HepG2 (cell line): Measurements from ENCODE around the gene SPATA21. TPM values are rescaled to one million over a fixed set of nuclear protein-coding genes. Genes with fewer than 3 reads are reported as not detected.
A peak's percentile ranks its signal among the peaks of the same experiment; 100 is the strongest.

Source experiments
- CENPT ChIP-seq: sonication (generic); formaldehyde crosslinking; IDR thresholded peaks from 2 replicates; pipeline ENCODE4 v1.8.0; 2022; ENCODE audit warnings: low read depth, mild to moderate bottlenecking, moderate library complexity, missing genetic modification reagents
- HDAC6 ChIP-seq: fragments of 200-600 bp; sonication (generic); IDR thresholded peaks from 2 replicates; pipeline ENCODE4 v1.7.0; 2017; ENCODE audit warnings: mild to moderate bottlenecking, antibody characterized with exemption, low read length, low read depth
- JARID2 ChIP-seq: sonication (generic); formaldehyde crosslinking; IDR thresholded peaks from 2 replicates; pipeline ENCODE4 v1.8.1; 2023; ENCODE audit warnings: missing genetic modification reagents, inconsistent platforms; ENCODE audit not compliant: insufficient replicate concordance
- KLF6 ChIP-seq: IDR thresholded peaks from 2 replicates; pipeline ENCODE4 v1.8.0; 2016; ENCODE audit warnings: missing biosample characterization, missing genetic modification reagents
- MEF2D ChIP-seq: sonication (generic); formaldehyde crosslinking; IDR thresholded peaks from 2 replicates; pipeline ENCODE4 v1.5.1; 2020; ENCODE audit warnings: mild to moderate bottlenecking, missing genetic modification reagents
- NFIB ChIP-seq: sonication (generic); formaldehyde crosslinking; IDR thresholded peaks from 2 replicates; pipeline ENCODE4 v1.9.0; 2021; ENCODE audit warnings: missing genetic modification reagents, mild to moderate bottlenecking, borderline replicate concordance
- RBAK ChIP-seq: sonication (generic); formaldehyde crosslinking; IDR thresholded peaks from 2 replicates; pipeline ENCODE4 v1.5.1; 2020; ENCODE audit warnings: mild to moderate bottlenecking, missing genetic modification reagents
- RXRB ChIP-seq: IDR thresholded peaks from 2 replicates; pipeline ENCODE4 v1.6.1; 2016; ENCODE audit warnings: borderline replicate concordance, missing genetic modification reagents, missing compliant biosample characterization
- XBP1 ChIP-seq: sonication (generic); formaldehyde crosslinking; IDR thresholded peaks from 2 replicates; pipeline ENCODE4 v1.5.0; 2020; ENCODE audit warnings: missing genetic modification reagents
- ZNF121 ChIP-seq: sonication (generic); formaldehyde crosslinking; IDR thresholded peaks from 2 replicates; pipeline ENCODE4 v1.5.0; 2020; ENCODE audit warnings: mild to moderate bottlenecking, missing genetic modification reagents
- ZNF143 ChIP-seq: sonication (generic); formaldehyde crosslinking; IDR thresholded peaks from 2 replicates; pipeline ENCODE4 v1.4.0; 2020; ENCODE audit warnings: missing genetic modification reagents
- ZNF790 ChIP-seq: sonication (generic); formaldehyde crosslinking; IDR thresholded peaks from 2 replicates; pipeline ENCODE4 v1.8.0; 2022; ENCODE audit warnings: missing genetic modification reagents, mild to moderate bottlenecking, borderline replicate concordance
- polyA plus RNA-seq, 8 experiments: library from polyadenylated mRNA; depleted of rRNA in 3 of 8; stranded (reverse) in 7 of 8; unstranded in 1 of 8; fragments of >200 nt; fragmentation: Illumina TruSeq in 4 of 8; extraction: Trizol in 4 of 8; gene quantifications; 2 replicates each; pipeline versions ENCODE4 v1.2.1 to v1.2.3, GENCODE V29; 2011 to 2016; ENCODE audit warnings: low read depth in 4 of 8, missing spikeins in 1 of 8, mixed read lengths in 1 of 8; ENCODE audit not compliant: insufficient read depth in 1 of 8
- total RNA-seq, 5 experiments: library from RNA; depleted of rRNA; stranded (reverse); fragments of >200 nt; fragmentation: Illumina TruSeq; extraction: Trizol; gene quantifications; 2 replicates each; pipeline ENCODE4 v1.2.3, GENCODE V29; 2016; ENCODE audit warnings: low read depth in 1 of 5
- TF ChIP-seq, protein P1 (sequence below): sonication (generic); formaldehyde crosslinking; IDR thresholded peaks from 2 replicates; pipeline ENCODE4 v1.9.0; 2021; ENCODE audit warnings: missing genetic modification reagents, mild to moderate bottlenecking, borderline replicate concordance
- TF ChIP-seq, protein P2 (sequence below): sonication (generic); formaldehyde crosslinking; conservative IDR thresholded peaks from 2 replicates; pipeline ENCODE4 v1.5.0; 2020; ENCODE audit warnings: missing genetic modification reagents
- TF ChIP-seq, protein P3 (sequence below): sonication (generic); formaldehyde crosslinking; IDR thresholded peaks from 2 replicates; pipeline ENCODE4 v1.9.0; 2022; ENCODE audit warnings: low read depth, missing genetic modification reagents
- TF ChIP-seq, protein P4 (sequence below): sonication (generic); formaldehyde crosslinking; IDR thresholded peaks from 2 replicates; pipeline ENCODE4 v1.4.0; 2020; ENCODE audit warnings: missing genetic modification reagents, mild to moderate bottlenecking, borderline replicate concordance
- TF ChIP-seq, protein P5 (sequence below), 2 experiments: sonication (generic) in 1 of 2; formaldehyde crosslinking in 1 of 2; IDR thresholded peaks; 2 replicates each; pipeline versions ENCODE4 v1.4.0 to v1.6.1; 2016 to 2020; ENCODE audit warnings: borderline replicate concordance in 1 of 2, low read depth in 1 of 2, mild to moderate bottlenecking in 1 of 2, missing genetic modification reagents in 1 of 2

Gene SPATA21
- total and polyA plus RNA-seq, 2 of the 13 experiments (the other 11 are each of a cell fraction or from before 2014, with no cell fraction given), result 0.80 to 1.4 TPM

DNA sequence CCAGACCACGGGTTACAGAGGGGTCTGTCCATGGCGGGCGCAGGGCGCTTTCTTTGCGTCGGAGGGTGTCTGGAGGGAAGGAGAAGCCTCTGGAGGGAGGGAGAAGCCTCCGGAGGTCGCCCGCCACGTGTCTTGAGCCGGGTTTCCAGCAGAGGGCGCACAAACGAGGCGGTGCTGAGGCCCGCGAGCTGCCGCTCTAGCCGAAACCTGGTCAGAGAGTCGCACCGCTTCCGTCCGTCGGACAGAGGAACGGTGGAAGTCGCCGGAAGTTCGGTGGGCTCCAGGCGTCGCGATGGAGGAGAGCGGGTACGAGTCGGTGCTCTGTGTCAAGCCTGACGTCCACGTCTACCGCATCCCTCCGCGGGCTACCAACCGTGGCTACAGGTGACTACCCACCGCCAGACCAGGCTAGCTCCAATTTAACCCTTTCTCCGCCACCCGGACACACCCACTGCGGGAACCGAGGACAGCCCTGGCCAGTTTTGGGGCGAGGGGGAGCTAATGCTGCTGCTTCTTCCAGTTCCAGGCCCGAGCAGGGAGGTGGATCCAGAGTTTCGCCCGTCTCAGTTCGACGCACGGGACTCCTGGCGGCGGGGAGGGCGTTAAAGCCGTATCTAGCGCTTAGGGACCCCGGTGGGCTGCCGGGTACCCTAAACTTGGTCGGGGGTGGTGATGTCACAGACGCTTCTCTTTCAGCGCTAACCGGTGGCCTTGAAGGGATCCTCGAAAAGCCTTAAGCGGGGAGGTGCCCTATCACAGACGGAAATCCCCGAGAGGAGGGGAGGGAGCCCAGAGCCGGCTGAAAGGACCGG lies 3.5 kb upstream of the SPATA21 start, which contains the start of gene NECAP2 (continued):
- TF ChIP-seq, protein P1, sequence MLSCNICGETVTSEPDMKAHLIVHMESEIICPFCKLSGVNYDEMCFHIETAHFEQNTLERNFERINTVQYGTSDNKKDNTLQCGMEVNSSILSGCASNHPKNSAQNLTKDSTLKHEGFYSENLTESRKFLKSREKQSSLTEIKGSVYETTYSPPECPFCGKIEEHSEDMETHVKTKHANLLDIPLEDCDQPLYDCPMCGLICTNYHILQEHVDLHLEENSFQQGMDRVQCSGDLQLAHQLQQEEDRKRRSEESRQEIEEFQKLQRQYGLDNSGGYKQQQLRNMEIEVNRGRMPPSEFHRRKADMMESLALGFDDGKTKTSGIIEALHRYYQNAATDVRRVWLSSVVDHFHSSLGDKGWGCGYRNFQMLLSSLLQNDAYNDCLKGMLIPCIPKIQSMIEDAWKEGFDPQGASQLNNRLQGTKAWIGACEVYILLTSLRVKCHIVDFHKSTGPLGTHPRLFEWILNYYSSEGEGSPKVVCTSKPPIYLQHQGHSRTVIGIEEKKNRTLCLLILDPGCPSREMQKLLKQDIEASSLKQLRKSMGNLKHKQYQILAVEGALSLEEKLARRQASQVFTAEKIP (CRISPR knock-in tag), result no peak
- TF ChIP-seq KLF6 (CRISPR knock-in tag) (peak; percentile 82), RXRB (CRISPR knock-in tag) (peak; percentile 81), NFIB (no peak), CENPT (peak; percentile 45; the same call in 1 of the 2 replicates), ZNF143 (CRISPR knock-in tag) (peak; percentile 46), ZNF121 (CRISPR knock-in tag) (peak; percentile 35; the same call in 1 of the 2 replicates), XBP1 (CRISPR knock-in tag) (peak; percentile 74; the same call in 1 of the 2 replicates), HDAC6 (no peak), MEF2D (CRISPR knock-in tag) (peak; percentile 79), ZNF790 (CRISPR knock-in tag) (no peak; the same call in 1 of the 2 replicates), RBAK (no peak), JARID2 (CRISPR knock-in tag) (no peak)
- TF ChIP-seq, protein P2, sequence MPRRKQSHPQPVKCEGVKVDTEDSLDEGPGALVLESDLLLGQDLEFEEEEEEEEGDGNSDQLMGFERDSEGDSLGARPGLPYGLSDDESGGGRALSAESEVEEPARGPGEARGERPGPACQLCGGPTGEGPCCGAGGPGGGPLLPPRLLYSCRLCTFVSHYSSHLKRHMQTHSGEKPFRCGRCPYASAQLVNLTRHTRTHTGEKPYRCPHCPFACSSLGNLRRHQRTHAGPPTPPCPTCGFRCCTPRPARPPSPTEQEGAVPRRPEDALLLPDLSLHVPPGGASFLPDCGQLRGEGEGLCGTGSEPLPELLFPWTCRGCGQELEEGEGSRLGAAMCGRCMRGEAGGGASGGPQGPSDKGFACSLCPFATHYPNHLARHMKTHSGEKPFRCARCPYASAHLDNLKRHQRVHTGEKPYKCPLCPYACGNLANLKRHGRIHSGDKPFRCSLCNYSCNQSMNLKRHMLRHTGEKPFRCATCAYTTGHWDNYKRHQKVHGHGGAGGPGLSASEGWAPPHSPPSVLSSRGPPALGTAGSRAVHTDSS (CRISPR knock-in tag), result no peak
- TF ChIP-seq, protein P3, sequence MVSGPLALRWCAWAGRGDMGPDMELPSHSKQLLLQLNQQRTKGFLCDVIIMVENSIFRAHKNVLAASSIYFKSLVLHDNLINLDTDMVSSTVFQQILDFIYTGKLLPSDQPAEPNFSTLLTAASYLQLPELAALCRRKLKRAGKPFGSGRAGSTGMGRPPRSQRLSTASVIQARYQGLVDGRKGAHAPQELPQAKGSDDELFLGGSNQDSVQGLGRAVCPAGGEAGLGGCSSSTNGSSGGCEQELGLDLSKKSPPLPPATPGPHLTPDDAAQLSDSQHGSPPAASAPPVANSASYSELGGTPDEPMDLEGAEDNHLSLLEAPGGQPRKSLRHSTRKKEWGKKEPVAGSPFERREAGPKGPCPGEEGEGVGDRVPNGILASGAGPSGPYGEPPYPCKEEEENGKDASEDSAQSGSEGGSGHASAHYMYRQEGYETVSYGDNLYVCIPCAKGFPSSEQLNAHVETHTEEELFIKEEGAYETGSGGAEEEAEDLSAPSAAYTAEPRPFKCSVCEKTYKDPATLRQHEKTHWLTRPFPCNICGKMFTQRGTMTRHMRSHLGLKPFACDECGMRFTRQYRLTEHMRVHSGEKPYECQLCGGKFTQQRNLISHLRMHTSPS (CRISPR knock-in tag), result peak; percentile 31; the same call in 1 of the 2 replicates
- TF ChIP-seq, protein P4, sequence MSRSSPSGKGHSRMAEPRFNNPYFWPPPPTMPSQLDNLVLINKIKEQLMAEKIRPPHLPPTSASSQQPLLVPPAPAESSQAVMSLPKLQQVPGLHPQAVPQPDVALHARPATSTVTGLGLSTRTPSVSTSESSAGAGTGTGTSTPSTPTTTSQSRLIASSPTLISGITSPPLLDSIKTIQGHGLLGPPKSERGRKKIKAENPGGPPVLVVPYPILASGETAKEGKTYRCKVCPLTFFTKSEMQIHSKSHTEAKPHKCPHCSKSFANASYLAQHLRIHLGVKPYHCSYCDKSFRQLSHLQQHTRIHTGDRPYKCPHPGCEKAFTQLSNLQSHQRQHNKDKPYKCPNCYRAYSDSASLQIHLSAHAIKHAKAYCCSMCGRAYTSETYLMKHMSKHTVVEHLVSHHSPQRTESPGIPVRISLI (CRISPR knock-in tag), result peak; percentile 73; the same call in 1 of the 2 replicates
- TF ChIP-seq, protein P5, sequence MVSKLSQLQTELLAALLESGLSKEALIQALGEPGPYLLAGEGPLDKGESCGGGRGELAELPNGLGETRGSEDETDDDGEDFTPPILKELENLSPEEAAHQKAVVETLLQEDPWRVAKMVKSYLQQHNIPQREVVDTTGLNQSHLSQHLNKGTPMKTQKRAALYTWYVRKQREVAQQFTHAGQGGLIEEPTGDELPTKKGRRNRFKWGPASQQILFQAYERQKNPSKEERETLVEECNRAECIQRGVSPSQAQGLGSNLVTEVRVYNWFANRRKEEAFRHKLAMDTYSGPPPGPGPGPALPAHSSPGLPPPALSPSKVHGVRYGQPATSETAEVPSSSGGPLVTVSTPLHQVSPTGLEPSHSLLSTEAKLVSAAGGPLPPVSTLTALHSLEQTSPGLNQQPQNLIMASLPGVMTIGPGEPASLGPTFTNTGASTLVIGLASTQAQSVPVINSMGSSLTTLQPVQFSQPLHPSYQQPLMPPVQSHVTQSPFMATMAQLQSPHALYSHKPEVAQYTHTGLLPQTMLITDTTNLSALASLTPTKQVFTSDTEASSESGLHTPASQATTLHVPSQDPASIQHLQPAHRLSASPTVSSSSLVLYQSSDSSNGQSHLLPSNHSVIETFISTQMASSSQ (IDR thresholded peaks at IDR 0.05; ENCODE audit: low read depth), result no peak
- TF ChIP-seq, protein P5 (CRISPR knock-in tag; IDR thresholded peaks at IDR 0.05; ENCODE audit: borderline replicate concordance), result peak; percentile 69; the same call in 1 of the 2 replicates
